ENCODE results near the gene EFNA5.
"Not testable (repeated sequence)": the region's sequence is repeated elsewhere in the genome, so short reads cannot be mapped to it uniquely, and the experiment has no call there.

The EFNA5 gene

DNA sequence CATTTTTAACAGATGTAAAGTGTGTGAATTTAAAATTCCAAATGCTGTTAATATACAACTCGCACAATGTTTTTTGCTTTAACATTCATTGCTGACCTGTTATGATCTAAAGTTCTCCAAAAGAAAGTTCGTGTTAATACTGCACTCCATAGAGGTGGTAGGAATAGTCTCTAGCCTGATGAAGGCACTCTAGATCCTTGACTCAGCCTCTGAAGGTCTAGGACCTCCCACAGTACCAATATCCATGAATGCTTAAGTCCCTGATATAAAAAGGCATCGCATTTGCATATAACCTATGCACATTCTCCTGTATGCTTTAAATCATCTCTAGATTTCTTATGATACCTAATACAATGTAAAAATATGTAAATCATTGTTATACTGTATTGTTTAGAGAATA lies 213.6 kb downstream of the EFNA5 start:
- H3K4me3 ChIP-seq (ENCODE audit: low read depth, low read length) = no peak overlapping the region
- DNase-seq (ENCODE audit: low read depth) = no peak
- TF ChIP-seq, protein P1, sequence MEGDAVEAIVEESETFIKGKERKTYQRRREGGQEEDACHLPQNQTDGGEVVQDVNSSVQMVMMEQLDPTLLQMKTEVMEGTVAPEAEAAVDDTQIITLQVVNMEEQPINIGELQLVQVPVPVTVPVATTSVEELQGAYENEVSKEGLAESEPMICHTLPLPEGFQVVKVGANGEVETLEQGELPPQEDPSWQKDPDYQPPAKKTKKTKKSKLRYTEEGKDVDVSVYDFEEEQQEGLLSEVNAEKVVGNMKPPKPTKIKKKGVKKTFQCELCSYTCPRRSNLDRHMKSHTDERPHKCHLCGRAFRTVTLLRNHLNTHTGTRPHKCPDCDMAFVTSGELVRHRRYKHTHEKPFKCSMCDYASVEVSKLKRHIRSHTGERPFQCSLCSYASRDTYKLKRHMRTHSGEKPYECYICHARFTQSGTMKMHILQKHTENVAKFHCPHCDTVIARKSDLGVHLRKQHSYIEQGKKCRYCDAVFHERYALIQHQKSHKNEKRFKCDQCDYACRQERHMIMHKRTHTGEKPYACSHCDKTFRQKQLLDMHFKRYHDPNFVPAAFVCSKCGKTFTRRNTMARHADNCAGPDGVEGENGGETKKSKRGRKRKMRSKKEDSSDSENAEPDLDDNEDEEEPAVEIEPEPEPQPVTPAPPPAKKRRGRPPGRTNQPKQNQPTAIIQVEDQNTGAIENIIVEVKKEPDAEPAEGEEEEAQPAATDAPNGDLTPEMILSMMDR (IDR thresholded peaks at IDR 0.05; ENCODE audit: low read depth, low read length, missing control alignments) = no peak

DNA sequence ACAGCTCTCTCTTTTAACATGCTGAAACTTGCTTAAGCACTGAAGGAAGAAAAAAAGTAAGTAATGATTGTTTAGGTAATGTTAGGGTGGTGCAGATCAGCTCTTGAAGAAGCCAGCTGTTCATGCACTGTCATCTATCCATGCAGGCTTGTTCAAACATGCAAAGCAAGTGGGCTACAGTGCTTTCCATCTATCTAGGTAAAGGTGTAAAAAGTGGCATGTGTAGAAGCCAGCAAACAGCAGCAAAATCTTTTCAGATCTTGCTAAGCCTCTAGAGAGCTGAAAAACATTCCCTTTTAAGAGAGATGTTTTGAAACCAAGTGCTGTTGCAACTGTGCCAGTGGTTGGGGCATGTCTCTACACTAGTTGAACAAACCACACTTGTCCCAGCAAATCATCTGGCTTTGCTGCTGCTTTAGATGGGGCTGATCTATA lies 214.4 kb downstream of the EFNA5 start:
- TF ChIP-seq, protein P1 (IDR thresholded peaks at IDR 0.05; ENCODE audit: low read depth, low read length, missing control alignments) = no peak
- DNase-seq (ENCODE audit: low read depth) = peak; percentile 15

DNA sequence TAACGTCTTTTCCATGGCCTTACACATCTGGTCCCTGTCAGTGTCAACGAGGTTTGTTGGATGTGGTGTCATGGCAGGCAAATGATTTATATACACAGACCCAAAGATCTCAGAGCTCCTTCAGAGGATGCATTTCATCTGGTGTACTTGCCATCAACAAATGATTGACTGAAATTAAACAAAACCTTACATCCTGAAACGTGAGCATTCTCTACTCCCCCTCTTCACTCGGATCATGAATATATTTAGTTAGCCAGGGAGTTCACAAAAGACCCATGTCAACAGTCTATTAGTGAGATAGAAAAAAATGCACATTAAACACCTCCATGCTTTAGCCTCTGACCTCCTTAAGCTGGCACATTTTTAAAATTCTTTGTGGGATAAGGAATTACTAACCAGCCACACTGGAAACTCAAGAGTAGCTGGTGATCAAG lies 215.6 kb downstream of the EFNA5 start:
- no peak for DNase-seq (ENCODE audit: low read depth)
- no peak overlapping the region for H3K4me3 ChIP-seq (ENCODE audit: low read depth, low read length)
- TF ChIP-seq, protein P1 (IDR thresholded peaks at IDR 0.05; ENCODE audit: low read depth, low read length, missing control alignments) = no peak

More for the DNA sequence above, 214.4 kb downstream of the EFNA5 start:
- H3K4me3 ChIP-seq (ENCODE audit: low read depth, low read length) = no peak overlapping the region

DNA sequence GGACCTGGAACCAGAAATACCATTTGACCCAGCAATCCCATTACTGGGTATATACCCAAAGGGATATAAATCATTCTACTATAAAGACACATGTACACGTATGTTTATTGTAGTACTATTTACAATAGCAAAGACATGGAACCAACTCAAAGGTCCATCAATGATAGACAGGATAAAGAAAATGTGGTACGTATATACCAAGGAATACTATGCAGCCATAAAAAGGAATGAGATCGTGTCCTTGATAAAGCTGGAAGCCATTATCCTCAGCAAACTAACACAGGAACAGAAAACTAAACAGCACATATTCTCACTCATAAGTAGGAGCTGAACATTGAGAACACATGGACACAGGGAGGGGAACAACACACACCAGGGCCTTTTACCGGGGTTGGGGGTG lies 218.9 kb downstream of the EFNA5 start:
- DNase-seq (ENCODE audit: low read depth); H3K4me3 ChIP-seq (ENCODE audit: low read depth, low read length): not testable (repeated sequence)

DNA sequence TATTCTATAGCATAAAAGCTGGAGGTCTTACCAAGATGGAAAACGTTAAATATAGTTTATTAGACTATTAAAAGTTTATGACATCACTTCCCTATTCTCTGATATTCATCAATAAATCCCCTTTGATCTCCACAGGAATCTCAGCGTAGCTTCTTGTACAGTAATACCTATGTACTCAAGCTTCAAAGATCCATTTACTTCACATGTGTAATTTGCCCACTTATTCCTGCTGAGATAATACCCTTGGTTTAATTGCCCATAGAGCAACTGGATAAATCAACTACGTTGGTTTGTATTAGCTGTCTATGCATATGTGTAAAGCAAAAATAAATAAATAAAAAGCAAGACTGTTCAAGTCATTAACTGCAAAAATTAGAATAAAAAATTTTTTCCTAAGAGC lies 219.7 kb downstream of the EFNA5 start:
- DNase-seq (ENCODE audit: low read depth) = no peak
- TF ChIP-seq, protein P1 (IDR thresholded peaks at IDR 0.05; ENCODE audit: low read depth, low read length, missing control alignments) = no peak

DNA sequence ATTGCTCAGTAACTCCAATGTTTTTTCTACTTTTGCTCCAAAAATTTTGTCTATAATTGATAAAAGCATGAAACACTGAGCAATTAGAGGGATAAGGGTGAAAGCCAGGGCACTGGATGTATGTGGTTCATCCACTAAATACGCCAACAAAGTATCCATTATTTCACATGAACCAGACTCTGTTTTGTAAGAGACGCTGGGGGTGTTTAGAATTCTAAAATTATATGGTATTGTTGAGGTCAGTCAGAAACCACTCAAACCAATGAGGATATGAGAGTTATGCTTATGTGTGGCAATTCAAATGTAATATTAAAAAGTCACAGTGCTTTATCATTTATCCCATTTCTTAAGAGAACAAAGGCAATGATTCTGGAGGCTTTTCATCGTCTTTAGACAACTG lies 220.2 kb downstream of the EFNA5 start:
- DNase-seq (ENCODE audit: low read depth) = no peak
- TF ChIP-seq, protein P1 (IDR thresholded peaks at IDR 0.05; ENCODE audit: low read depth, low read length, missing control alignments) = no peak
- no peak overlapping the region for H3K4me3 ChIP-seq (ENCODE audit: low read depth, low read length)

More for the DNA sequence above, 219.7 kb downstream of the EFNA5 start:
- no peak overlapping the region for H3K4me3 ChIP-seq (ENCODE audit: low read depth, low read length)

DNA sequence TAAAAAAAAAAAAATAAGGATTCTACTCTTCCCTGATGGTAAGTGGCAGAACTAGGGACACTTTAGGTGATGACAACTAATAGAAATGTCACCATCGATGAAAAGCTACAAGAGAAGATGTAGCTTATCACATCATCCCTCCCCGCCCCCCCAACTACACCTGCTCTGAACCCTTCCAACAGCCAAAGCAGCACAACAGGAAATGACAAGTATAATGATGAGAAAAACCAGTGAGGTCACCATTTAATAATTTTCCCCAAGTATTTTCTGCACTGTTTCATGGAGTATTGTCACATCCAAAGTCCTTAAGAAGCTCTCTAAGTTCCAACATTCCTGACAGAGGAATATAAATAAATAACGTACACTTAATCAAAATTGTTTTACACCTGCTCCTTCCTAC lies 221.4 kb downstream of the EFNA5 start:
- H3K4me3 ChIP-seq (ENCODE audit: low read depth, low read length) = no peak overlapping the region
- TF ChIP-seq, protein P1 (IDR thresholded peaks at IDR 0.05; ENCODE audit: low read depth, low read length, missing control alignments) = no peak
- DNase-seq (ENCODE audit: low read depth) = no peak

All from GM12864 (cell line).